ENCODE data around the gene TEDC1.
A peak's percentile ranks its signal among the peaks of the same experiment; 100 is the strongest.

The TEDC1 gene

DNA sequence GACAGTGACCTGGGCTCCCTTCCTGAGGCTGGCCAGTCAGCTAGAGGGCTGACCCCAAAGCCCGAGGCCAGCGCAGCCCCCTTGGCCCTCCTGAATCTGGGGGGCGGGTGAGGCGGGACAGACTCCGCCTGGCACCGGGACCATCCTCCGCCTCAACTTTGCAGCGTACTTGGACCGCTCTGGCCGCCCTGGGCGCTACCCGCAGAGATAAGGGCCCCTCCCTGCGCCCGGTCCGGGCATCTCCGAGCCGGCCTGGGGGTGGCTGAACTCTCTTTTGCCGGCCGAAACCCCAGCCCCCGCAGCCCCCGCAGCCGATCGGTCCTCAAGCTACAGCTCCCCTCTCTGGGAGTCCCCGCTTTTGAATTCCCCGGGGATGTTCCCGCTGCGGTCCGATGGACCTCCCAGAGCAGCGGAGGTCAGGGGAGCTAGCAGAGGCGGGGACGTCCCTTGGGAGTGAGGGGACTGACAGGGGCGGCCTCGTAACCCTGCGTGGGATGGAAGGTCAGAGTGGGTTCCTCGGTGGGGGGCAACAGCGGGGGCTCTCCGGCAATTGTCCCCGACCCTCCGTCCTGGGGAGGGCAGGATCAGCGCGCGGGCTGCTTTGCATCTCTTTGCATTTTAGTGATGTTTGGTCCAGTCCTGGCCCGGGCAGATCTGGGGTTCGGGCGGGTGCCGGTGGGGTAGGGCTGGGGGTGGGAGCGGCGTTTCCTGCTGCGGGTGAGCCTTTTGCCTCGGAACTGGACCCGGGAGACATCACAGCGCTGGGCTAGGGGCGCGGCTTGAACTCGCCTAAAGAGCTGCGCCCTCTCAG, 4.7 kb upstream of the TEDC1 start, which contains the start of gene CRIP1:
TSS of gene CRIP1 (plus strand) at position 724 of the 811 bp plus-strand sequence. CDS start 374 bp downstream, outside the sequence.
- no peak for DNase-seq

- no peak for DNase-seq
Observed at GRCh38 chr14:105486974-105487448, 4.0 kb upstream of the TEDC1 start.

DNA sequence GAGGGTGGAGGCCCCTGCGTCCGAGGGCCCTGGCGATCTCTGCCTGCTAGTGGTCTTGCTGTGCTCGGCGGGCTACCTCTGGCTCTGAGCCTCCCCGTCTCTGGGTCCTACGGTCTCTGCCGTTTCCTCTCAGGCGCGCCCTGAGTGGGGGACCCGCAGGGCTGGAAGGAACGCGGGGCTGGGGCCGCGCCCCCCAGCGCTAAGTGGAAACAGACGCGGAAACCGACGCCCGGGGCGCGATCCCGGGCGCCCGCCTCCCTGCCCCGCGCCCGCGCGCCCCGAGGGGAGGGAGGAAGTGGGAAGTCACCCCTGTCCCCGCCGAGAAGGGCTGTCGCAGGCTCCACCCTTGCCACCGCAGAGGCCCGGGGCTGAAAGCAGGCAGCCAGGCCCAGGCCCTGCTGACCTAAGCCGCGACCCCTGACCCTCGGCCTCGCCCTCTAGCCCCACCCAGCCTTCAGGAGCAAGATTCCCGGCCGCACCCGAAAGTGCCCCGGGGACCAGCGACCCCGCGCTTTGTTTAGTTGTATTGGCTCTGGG, 3.5 kb upstream of the TEDC1 start:
- DNase-seq, result no peak

- no peak for DNase-seq
Observed at GRCh38 chr14:105487986-105488777, 2.9 kb upstream of the TEDC1 start.

GRCh38 chr14:105488781-105489541, 2.1 kb upstream of the TEDC1 start:
- DNase-seq, result no peak

GRCh38 chr14:105489542-105490266, 1.3 kb upstream of the TEDC1 start:
- peak; percentile 85 for DNase-seq

DNA sequence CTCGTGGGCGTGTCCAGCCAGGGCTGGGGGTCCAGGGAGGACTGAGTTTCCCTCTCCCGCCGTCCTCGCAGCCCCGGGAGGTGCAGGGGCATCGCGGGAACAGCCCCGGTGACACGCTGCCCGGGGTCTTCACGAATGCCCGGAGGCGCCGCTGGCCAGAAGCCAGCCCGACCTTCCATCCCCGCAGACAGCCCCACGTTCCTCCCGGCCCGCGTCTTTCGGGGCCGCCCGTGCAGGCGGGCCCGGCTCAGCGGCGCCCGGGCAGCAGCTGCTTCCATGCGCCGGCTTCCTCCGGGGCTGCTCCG, 827 bp upstream of the TEDC1 start:
- DNase-seq, result no peak

DNA sequence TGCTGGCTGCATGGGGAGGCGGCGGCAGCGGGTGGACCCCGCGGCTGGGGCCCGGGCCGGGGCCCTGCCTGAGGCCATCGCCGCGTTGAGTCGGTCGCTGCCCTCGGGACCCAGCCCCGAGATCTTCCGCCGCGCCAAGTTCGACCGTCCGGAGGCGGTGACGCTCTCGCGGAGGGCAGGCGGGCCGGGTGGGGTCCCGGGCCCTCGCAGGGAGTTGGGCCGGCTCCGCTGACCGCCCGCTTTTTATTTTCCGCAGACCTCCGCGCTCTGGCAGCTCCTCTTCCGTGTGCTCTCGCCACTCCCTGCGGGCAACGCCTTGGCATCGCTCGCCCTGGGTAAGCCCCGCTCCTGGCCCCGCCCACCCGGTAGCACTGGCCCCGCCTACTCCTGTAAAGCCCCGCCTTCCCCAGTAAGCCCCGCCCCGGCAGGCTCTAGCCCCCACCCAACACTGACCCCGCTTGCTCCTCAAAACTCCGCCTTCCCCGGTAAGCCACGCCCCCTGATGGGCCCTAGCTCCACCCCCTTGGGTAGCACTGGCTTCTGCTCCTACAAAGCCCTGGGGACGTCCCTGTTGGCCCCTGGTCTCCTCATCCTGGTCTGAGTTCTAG, 424 bp downstream of the TEDC1 start:
- peak; percentile 46 for DNase-seq

GRCh38 chr14:105492031-105492970, 1.3 kb downstream of the TEDC1 start:
- DNase-seq, result no peak

DNA sequence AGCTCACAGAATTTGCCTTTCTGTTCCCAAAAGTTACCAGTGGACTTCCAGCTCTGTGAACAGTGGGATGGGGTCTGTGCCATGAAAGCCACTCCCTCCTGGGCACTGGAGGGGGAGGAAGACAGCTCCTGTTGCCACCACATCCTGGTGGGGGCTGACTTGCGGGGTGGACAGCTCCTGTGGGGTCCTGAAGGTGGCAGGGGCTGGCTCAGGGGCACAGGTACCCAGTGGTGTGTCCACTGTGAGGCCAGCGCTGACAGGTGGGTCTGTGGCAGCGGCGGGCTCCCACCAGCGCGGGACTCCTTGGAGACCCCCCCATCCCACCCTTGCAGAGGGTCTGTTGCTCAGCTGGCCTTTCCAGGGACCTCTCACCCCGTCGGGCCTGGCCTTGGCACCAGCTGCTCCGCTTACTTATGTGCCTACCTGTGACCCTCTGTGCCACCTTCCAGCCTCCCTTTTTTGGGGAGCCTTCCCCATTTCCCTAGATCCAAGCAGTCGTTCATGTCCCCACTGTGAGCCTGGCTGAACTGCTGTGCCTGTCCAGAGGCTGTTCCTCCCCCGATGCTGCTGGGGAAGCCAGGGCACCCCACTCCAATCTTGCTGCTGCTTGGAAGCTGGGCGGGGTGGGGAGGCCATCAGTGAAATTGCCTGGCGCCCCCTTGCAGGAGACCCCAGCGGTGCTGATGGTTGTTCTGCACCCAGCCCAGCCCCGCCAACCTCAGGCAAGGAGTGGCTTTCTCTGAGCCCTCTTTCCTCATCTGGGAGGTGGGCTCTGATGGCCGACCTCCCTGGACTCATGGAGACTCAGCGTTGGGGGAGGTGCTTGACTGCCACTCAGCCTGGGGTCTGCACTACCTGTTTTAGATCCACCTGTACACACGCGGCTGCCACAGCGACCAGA, 2.2 kb downstream of the TEDC1 start:
- no peak for DNase-seq

- no peak for DNase-seq
Observed at GRCh38 chr14:105493921-105494605, 3.0 kb downstream of the TEDC1 start.

- no peak for DNase-seq
Observed at GRCh38 chr14:105494606-105494929, 3.5 kb downstream of the TEDC1 start.

DNA sequence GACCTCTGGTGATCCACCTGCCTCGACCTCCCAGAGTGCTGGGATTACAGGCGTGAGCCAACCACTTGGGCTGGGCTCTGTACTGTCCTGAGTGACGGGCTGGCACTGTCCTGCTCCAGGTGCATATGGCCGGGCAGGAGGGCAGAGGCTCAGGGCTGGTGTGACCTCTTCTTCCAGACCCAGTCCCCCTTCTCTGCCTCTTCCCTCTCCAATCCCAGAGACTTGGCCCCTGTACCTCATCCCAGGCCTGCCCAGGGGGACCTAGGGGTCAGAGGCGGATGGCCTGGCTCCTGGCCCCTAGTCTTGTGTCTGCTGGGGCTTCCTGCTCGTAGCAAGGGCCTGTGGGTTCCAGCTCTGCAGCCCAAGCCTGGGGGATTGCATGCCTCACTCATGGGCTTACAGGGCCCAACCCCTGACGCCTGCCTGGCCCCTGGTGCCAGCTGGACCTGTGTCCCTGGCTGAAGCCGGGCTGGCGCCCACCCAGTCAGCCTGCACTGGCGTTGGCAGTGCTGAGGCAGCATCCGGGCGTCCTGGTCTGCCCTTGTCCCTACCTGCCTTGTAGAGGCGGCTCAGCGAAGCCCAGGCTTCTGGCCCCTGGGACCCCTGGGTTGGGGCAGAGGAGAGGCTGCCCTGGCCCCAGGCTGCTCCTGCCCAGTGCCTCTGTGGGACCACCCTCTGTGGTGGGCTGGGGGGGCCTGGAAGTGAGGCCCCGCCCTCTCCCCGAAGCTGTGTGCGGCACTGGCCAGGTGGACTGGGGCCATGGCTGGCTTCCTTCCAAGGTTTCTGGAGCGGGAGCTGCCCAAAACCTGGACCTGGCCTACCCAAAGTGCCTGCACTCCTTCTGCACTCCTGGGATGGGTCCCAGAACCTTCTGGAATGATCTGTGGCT, 4.3 kb downstream of the TEDC1 start:
- no peak for DNase-seq

- no peak for DNase-seq
Observed at GRCh38 chr14:105495990-105496830, 5.2 kb downstream of the TEDC1 start.

DNA sequence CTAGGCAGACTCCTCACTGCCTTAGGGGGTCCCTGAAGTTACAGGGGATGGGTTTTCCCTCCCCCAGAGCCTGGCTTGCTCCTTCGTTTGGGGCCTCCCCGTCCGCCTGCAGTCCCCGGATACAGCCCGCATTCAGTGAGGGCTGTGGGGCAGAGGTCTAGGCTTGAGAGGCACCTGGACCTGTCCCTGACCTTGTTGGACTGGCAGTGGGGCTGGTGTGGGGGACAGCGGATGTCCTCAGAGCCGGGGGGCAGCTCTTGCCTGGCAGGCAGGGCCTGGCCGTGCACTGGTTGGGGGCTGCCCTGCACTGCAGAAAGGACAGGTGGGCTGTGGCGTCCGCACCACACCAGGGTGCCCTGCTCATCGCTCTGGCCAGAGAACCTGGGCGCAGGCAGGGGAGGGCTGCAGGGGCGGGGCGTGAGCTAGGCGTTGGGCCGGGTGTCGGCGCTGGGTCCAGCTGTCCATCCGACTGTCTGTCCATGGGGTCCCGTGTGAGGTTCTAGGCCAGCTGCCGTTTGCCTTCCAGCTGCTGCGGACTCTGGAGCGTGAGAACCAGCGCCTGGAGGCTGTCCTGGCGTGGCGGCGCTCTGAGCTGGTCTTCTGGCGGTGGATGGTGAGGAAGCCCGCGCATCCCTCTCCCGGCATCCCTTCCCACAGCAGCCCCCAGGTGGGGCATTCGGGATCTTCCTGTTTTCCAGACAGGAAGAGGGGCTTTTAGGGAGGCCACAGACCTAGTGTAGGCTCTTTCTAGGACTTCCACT, 6.0 kb downstream of the TEDC1 start:
- DNase-seq, result no peak

DNA sequence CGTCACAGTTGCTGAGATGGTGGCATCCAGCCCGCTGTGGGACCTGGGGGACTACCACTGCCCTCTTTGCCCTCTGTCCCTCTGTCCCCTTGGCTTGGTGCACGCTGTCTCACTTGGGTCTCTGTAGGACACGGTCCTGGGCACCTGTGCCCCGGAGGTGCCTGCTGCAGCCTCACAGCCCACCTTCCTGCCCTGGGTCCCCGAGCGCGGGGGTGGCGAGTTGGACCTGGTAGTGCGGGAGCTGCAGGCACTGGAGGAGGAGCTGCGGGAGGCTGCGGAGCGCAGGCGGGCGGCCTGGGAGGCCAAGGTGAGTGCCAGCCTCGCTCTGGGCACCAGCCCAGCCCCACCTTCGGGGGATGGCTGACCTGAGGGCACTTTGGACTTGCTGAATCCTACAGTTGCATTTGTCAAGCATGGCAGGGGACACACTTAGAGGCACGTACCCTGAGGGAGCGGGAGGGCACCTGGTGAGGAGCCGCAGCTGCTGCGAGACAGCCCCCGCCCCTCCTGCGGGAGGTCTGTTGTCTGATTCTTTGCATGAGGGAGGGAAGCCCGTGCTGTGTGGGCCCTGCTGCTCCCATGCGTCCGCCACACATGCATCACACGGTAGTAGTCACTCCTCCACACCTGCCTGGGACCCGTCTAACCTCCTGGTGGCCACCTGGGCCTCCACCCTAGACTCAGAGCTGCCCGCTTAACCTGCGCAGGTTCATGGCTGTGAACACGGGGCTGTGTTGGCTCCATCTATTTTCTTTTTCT, 6.8 kb downstream of the TEDC1 start:
- no peak for DNase-seq

All from NCI-H2107 (cell line).